Stimulated activated CD8-positive, alpha-beta memory T cell treated with anti-CD3 and anti-CD28 coated beads, Interleukin-15, amount 100 ng/mL, for 4 hours (primary cell): ENCODE data around the gene IZUMO2.

Experiments
- DNase-seq, 2 donors: peaks; one replicate each; pipeline ENCODE4 v3.0.0-alpha.2; 2020; ENCODE audit warnings: low read depth in 2 of 2

The IZUMO2 gene

DNA sequence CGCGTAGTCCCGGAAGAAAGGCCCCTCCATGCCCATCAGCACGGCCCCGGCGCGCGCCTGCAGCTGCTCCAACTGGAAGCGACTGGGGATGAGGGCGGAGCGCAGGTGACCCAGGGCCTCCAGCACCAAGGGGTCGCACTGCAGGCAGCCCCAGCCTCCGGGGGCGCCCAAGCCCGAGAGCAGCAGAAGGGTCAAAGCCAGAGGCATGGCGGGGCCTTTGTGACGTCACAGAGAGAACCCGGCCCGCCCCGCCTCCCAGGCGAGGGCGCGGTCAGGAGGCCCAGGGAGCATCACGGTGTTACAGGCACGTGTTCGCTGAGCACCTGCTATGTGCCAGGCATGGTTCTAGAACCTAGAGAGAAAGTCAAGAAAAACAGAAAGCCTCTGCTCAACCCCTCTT lies at the start of gene IZUMO2:
Gene IZUMO2, minus strand, starts transcription at position 294 of the 400 bp plus-strand sequence. Its CDS starts 87 bp downstream, at position 207.
- no peak for DNase-seq

DNA sequence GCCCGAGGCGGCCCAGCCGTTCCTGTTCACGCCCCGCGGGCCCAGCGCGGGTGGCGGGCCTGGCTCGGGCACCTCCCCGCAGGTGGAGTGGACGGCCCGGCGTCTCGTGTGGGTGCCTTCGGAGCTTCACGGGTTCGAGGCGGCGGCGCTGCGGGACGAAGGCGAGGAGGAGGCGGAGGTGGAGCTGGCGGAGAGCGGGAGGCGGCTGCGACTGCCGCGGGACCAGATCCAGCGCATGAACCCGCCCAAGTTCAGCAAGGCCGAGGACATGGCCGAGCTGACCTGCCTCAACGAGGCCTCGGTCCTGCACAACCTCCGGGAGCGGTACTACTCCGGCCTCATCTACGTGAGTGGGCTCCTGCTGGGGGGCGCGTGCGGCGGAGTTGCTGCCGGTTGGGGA lies 47.3 kb upstream of the IZUMO2 start:
- DNase-seq, result no peak

DNA sequence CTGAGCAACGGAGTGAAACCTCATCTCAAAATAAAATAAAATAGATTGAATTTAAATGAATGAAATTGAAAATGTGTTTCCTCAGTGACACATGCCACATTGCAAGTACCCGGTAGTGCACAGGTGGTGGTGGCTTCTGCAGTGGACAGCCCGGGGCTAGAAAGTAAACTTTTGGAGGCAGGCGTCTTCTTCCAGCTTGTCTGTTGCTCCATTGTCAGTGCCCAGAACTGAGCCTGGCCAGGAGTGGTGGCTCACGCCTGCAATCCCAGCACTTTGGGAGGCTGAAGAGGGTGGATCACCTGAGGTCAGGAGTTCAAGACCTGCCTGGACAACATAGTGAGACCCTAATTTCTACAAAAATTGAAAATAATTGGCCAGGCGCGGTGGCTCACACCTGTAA lies 46.0 kb upstream of the IZUMO2 start:
- DNase-seq, result no peak

DNA sequence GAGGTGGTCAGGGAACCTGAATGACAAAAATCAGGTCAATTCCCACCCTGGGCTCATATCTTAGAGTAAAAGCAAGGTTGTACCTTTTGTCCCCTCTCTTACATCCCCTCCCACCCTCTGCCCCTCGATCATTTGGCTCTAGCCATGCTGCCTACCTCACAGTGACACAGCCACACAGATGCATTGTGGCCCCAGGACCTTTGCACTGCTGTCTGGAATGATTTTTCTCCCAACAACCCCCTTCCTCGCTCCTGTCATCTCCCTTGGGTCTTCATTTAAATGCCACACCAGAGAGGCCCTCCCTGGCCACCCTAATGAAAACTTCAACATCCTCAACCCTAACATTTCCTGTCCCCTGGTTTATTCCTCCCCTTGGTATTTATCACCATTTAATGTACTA lies 44.6 kb upstream of the IZUMO2 start:
- no peak for DNase-seq

DNA sequence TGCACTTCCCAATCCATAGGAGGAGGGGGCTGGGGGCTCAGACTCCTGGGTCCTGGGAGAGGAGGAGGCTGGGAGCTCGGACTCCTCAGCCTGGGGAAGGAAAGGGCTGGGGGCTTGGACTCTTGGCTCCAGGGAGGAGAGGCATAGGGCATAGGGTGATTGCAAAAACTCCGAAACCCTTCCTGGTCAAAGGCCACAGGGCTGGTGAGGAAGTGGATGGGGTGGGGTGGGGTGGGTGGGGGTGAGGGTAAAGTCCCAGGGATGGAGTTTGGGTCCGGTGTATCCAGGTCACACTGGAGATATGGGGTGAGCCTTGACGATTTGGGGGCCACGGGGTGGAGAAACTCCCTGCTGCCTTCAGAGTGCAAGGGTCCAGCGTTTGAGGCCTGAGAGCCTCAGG lies 43.1 kb upstream of the IZUMO2 start:
- no peak for DNase-seq

DNA sequence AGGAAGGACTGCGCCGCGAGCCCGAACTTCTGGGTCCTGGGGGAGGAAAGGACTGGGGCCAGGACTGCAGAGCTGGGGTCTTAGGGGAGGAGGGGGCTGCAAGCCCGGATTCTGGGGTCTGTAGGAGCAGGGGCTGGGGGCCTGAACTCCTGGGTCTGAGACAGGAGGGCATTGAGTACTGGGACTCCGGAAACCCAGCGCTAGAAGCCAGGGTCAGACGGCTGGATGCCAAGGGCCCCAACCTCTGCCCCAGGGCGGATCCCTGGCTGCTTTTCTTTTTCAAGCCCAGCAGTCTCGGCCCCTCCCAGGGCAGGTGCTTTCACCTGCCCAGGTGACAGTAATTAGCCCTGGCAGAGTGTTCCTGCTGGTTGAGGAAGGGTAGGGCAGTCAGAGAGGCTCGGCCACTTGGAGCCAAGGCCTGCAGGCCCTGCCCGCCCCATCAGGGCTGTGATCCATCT lies 42.6 kb upstream of the IZUMO2 start:
- DNase-seq, result no peak

DNA sequence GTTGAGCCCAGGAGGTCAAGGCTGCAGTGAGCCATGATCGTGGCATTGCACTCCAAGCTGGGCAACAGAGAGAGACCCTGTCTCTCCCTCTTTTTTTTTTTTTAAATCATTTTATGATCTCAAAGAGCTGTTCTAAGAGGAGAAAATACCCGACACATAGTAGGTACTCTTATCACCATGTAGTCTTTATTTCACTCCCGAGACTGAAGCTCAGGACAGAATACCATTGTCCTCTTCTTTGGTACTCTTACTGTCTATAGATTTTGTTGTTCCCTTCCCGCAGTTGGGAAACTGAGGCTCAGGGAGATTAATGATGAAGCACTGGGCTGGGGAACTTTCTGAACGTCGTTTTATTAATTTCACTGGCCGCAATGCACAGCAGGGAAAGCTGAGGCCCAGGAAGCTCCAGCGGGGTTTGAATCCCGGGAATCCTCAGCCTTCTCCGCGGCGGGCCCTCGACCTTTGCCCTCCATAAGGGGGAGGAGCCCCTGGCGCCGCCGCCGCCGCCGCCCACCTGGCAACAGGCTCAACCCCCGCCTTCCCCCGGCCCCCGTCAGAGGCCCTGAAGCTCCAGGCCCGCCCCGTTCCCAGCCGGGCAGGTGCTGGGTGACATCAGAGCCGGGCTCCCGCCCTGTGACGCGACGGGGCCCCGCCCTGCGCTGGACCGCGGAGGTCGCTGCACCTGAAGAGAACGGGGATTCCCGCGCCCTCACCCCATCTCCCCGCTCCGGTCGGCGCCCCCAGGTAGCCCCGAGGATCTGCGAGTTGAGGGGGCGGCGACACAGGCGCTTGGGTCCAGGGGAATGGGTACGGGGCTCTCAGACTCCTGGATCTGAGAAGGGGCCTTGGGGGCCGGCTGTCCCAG lies 42.0 kb upstream of the IZUMO2 start:
- DNase-seq, result peak in 1 of 2 donors; percentile 7

DNA sequence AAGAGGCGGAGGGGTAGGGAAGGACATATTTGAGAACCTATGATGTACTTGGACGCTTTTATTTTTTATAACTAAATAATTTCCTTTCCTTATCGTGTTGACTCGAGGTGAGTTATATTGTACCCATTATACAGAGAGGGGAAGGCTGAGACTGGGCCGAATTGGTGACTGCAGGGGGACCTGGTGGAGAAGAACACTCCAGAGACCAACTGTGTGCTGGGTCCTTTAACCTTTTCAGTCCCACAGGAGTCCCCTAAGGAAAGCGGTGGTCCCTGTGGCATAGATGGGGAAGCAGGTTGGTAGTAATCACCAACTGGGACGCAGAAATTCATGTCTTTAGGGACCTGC lies 41.0 kb upstream of the IZUMO2 start:
- no peak for DNase-seq

DNA sequence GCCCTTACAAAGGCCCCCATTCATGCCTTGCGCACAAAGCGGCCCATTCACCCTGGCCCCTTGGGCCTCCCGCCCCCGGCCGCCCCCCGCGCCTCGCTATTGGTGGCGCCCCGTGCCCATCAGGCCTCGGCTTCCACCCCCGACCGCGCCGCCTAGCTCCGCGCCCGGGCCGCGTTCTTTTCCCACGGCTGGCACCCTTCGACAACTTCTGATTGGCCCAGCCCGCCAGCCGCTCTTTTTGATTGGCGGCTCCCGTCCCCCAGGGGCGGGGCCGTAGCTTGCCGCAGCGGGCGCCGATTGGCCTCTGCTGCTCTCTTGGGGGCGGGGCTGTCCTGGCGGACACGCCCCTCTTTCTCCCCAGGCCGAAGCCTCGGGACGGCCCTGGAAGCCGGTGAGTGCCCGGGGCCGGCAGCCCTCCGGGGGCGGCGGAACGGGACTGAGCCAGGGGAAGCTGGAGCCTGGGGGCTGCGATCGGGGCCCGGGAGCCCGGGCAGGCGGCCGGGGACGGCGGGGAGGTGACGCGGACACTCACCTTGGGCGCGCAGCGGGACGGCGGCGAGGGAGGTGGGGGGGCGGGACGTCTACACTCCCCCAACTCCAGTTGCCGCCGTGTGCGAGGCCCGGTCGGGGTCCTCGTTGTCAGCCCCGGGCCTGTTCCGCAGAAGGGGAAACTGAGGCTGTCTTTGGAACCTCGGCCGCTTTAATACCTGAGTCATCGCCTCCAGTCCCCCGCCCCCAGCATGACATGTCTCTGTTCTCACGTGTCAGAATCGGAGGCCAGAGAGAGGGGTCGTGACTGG lies 40.4 kb upstream of the IZUMO2 start, which contains the start of gene MYH14:
Gene MYH14, plus strand, starts transcription at position 342 of the 800 bp plus-strand sequence. CDS start 6,744 bp downstream, outside the sequence.
- no peak for DNase-seq

DNA sequence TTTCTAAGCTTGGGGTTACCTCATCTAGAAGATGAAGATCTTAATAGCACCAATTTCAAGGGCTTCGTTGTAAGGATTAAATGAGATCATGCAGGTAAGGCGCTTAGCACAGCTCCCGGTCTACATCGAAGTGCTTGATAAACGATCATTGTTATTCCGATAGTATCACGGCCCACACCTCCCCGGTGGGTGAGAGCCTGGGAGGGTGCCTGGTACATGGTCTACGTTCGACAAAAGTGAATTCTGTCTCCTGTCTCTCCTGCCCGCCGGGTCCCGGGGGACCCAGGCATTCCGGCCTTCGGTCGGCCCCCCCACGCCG lies 39.8 kb upstream of the IZUMO2 start:
- no peak for DNase-seq

DNA sequence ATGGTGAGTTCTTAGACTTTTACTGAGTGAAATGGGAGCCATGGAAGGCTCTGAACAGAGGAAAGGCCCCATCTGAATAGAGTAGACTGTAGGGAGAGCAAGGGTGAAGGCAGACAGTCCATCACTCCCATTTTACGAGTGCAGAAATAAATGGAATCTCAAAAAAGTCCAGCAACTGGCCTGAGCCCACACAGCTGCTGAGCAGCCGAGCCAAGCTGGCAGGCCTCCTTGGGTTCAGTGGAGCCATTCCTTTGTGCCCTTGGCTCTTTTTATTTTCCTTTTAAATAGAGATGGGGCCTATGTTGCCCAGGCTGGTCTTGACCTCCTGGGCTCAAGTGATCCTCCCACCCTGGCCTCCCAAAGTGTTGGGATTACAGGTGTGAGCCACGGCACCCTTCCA lies 39.3 kb upstream of the IZUMO2 start:
- no peak for DNase-seq

DNA sequence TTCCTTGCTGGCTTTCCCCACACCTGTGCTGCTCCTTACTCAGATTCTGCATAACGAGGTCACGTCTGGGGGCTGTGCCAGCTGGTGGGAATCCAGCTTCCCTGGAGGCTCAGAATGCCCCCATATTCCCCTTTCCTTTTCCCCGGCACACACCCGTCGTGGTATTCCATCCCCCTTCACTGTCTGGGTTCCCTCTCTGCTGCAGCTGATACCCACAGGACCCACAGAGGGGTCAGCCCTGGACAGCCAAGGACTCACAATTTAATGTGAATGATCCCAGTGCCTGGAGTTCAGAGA lies 36.1 kb upstream of the IZUMO2 start:
- DNase-seq, result no peak

DNA sequence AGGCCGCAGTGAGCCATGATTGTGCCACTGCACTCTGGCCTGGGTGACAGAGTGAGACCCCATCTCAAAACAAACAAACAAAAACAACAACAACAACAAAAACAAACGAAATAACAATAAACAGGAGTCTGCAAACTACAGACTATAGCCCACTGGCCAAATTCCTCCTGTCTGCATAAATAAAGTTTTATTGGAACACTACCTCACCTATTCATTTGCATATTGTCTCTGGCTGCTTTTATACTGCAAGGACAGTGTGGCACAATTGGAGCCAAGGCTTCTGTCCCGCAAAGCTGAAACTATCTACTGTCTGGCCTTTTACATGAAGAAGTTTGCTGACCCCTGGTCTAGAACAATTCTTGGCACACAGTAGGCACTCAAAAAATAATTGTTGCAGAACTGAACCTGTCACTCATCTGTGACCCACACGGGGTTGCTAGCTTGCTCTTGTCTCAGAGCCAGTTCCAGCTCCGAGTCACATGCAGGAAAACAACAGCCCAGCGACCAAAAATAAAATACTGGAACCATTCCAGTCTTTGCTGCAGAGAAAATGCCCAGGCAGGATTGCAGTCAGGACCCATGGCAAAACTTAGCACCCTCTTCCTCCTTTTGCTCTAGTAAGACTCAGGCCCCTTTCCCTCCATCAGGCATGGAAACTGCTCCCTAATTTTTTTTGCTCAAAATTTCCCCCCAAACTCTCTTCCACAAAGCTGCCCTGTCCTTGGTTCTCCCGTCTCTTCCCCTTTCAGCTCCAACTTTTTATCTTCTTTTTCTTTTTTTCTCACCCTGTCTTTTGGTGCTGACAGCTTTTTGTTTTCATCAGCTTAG lies 35.6 kb upstream of the IZUMO2 start:
- no peak for DNase-seq

DNA sequence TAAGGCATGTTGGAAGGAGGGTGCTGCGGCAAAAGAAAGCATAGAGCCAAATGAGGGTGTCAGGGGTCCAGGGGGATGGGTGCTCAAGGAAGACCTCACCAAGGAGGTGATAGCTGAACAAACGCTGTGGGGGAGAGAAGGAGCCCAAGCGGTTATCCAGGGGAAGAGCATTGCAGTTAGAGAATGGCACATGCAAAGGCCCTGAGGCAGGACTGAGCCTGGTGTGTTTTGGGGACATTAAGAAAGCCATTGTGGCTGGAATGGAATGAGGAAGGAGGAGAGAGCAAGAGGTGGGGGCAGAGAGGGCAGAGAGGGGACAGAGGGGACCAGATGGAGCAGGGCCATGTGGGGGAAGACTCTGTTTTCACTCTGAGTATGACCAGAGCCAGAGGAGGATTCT lies 34.3 kb upstream of the IZUMO2 start:
- DNase-seq, result no peak

DNA sequence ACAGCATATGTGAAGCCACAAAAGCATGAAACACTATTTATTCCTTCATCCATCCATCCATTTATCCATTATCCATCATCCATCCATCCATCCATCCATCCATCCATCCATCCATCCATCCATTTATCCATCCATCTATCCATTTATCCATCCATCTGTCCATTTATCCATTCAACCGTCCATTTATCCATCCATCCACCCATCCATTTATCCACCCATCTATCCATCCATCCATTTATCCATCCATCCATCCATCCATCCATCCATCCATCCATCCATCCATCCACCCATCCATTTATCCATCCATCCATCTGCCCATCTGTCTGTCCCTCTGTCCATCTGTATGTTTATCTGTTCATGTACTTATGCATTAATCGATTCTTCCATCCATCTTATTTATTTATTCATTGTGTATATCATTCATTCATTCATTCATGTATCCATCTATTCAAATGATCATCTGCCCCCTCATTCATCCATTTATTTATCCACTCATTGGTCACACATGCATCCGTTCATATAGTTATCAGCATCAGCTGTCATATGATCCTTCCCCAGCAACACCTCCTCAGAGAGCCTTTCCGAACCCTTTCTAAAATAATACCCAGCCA lies 33.3 kb upstream of the IZUMO2 start:
- no peak for DNase-seq

DNA sequence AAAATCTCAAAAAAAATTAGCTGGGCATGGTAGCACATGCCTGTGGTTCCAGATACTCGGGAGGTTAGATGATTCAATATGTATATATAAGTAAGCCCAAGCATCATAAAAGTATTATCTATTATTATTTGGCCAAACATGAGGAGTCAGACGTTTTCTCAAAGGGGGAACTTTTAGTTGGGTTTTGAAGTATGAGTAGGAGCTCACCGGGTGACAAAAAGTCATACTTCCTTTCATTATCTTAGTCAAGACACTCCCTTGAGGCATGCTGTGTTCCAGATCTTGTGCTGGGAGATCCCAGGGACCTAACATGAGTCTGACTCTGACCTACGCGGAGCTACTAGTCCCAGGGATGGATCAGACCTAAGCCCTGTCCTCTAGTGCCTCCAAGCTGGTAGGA lies 32.1 kb upstream of the IZUMO2 start:
- DNase-seq, result no peak

DNA sequence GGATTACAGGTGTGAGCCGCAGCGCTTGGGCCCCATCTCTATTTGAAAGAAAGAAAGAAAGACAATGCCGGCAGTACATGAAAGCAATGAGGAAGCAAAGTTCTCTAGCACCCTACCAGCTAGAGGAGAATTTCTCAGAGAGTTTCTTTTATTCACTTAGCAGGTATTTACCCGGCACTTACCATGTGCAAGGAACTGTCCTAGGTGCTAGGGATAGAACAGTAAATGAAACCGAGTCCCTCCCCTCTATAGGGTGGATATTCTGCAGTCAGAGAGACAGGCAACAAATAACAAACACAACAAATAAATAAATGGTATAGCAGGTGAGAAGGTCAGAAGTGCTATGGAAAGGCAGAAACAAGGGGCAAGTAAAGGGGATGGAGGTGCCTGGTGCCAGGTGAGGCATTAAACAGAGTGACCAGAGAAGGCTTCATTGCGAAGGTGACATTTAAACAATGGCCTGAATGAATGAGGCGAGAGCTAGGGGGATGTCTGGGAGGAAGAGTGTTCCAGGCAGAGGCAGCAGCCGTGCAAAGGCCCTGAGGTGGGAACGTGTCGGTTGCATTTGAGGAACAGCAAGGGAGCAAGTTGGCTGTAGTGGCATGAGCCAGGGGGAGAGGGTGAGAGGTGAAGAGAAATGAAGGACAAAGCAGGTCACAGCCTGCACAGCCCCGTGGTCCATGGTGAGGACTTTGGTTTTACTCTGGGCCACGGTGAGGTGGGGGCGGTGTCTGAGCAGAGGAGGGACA lies 29.6 kb upstream of the IZUMO2 start:
- no peak for DNase-seq

DNA sequence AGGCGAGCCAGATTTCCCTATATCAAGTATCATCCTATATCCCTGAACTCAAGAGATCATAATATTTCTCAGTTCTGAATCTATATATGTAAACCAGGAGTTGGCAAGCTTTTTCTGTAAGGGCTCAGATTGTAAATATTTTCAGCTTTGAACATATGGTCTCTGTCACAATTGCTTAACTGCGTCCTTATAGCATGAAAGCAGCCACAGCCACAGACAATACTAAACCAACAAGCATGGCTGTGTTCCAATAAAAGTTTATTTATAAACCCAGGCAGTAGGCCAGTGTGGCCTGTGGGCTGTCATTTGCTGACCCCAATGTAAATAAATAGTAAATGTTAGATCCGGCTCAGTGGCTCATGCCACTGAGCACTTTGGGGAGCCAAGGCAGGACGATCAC lies 28.1 kb upstream of the IZUMO2 start:
- no peak for DNase-seq

DNA sequence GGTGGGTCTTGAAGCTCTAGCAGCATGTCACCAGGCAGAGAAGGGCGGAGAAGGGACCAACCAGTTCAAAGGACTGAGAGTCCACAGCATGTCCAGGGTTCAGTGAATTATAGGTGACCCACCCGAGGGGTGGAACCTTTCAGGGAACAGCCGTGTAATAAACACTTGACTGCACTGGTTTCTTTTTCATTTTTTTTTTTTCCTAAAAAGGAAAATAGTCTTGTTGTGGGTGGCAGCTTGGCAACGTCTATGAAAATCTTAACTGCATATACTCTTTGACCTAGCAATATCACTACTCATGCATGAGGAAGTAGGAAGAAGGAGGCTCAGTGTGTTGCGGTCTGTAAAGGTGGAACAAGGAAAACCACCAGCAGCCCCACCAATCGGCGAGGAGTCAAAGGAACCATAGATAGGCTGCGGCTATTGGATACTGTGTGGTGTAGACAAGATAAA lies 27.4 kb upstream of the IZUMO2 start:
- no peak for DNase-seq

DNA sequence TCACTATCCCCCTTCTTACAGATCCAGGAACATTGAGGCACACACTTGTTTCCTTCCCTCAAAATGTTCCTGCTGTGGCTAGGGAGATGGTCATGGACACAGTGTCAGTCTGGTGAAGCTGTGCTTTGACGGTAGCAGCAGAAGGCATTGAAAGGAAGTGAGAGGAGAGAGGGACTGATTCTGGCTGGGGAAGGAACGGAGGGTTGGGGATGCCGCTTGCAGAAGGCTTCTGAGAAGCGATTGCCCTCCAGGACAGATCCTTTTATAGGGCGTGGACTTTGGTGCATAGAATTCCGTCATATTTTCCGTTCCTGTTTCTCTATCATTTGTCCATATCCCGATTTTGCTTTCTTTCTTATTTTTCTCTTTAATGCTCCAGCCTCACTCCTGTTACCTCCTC lies 26.2 kb upstream of the IZUMO2 start:
- no peak for DNase-seq

DNA sequence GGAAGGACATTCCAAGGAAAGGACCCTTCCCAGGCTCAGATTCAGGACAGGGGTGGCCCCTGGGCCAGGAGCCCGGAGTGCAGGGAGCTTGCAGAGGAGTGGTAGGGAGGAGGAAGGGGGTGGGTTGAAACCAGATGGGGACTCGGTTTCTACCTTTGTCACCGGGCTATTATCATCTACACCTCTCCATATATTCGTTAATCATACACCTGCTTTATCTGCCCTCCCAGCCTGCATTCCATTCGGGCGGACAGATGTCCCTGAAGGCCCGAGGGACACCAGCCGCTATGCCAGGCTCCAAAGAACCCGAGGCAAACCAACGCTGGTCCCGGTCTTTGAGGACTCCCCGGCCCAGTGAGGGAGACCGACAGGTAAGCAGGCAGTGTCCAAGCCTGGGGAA lies 24.9 kb upstream of the IZUMO2 start:
- no peak for DNase-seq
